Measurements from ENCODE around the gene KLHL12.

KLHL12 gene

DNA sequence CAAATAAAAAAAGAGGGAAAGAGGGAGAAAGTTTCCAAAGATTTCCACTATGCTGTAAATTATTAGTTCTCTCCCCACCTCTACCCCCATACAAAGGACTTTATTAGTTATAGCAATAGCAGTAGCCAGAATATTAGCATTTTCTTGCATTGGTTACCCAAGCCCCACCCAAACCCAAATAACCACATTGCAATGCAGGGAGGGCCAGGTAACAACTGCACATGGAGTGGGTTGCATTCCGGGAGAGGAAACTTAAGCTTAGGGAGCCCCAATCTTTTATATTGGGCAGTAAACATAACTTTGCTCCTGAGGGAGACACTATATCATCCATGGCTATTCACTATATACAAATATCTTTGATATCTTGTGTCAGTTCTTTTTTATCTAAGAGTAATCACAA, 25.1 kb upstream of the KLHL12 start:
- H3K4me3 ChIP-seq (ENCODE audit: low read depth, low read length): no peak overlapping the region
- TF ChIP-seq, protein P1, sequence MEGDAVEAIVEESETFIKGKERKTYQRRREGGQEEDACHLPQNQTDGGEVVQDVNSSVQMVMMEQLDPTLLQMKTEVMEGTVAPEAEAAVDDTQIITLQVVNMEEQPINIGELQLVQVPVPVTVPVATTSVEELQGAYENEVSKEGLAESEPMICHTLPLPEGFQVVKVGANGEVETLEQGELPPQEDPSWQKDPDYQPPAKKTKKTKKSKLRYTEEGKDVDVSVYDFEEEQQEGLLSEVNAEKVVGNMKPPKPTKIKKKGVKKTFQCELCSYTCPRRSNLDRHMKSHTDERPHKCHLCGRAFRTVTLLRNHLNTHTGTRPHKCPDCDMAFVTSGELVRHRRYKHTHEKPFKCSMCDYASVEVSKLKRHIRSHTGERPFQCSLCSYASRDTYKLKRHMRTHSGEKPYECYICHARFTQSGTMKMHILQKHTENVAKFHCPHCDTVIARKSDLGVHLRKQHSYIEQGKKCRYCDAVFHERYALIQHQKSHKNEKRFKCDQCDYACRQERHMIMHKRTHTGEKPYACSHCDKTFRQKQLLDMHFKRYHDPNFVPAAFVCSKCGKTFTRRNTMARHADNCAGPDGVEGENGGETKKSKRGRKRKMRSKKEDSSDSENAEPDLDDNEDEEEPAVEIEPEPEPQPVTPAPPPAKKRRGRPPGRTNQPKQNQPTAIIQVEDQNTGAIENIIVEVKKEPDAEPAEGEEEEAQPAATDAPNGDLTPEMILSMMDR (IDR thresholded peaks at IDR 0.05; ENCODE audit: low read depth, low read length): no peak

GRCh38 chr1:202951437-202951836, 24.4 kb upstream of the KLHL12 start:
- H3K4me3 ChIP-seq (ENCODE audit: low read depth, low read length): no peak overlapping the region
- TF ChIP-seq, protein P1 (IDR thresholded peaks at IDR 0.05; ENCODE audit: low read depth, low read length): no peak

DNA sequence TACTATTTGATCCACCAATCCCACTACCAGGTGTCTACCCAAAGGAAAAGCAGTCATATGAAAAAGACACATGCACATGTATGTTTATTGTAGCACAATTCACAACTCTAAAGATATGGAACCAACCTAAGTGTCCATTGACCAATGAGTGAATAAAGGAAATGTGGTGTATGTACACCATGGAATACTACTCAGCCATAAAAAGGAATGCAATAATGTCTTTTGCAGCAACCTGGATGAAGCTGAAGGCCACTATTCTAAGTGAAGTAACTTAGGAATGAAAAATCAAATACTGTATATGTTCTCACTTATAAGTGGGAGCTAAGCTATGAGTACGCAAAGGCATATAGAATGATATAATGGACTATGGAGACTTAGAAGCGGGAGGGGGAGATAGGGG, 18.4 kb upstream of the KLHL12 start:
- TF ChIP-seq, protein P1 (IDR thresholded peaks at IDR 0.05; ENCODE audit: low read depth, low read length): no peak
- H3K4me3 ChIP-seq (ENCODE audit: low read depth, low read length): no peak overlapping the region

GRCh38 chr1:202944438-202944921, 17.4 kb upstream of the KLHL12 start:
- no peak overlapping the region for H3K4me3 ChIP-seq (ENCODE audit: low read depth, low read length)
- TF ChIP-seq, protein P1 (IDR thresholded peaks at IDR 0.05; ENCODE audit: low read depth, low read length): no peak

DNA sequence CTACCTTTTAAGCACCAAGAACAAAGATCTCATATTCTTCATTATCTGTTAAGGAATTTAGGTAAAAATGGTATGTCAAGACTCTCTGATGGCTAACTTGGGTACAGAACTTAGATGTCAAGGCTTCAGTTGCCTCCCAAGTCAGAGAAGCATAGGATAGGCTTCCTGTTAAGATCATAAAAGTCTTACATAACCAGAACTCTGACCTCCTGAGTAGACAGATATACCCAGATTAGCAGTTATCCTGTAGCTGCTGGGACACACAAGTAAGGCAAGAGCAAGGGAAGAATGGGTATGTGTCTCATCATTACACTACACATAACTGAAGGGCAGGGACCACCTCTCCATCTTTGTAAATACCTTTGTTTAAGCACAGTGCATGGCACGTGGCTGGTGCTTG, 15.4 kb upstream of the KLHL12 start:
- TF ChIP-seq, protein P1 (IDR thresholded peaks at IDR 0.05; ENCODE audit: low read depth, low read length): no peak
- H3K4me3 ChIP-seq (ENCODE audit: low read depth, low read length): no peak overlapping the region

- TF ChIP-seq, protein P1 (IDR thresholded peaks at IDR 0.05; ENCODE audit: low read depth, low read length): no peak
- H3K4me3 ChIP-seq (ENCODE audit: low read depth, low read length): no peak overlapping the region
Observed at GRCh38 chr1:202941372-202941771, 14.3 kb upstream of the KLHL12 start.

DNA sequence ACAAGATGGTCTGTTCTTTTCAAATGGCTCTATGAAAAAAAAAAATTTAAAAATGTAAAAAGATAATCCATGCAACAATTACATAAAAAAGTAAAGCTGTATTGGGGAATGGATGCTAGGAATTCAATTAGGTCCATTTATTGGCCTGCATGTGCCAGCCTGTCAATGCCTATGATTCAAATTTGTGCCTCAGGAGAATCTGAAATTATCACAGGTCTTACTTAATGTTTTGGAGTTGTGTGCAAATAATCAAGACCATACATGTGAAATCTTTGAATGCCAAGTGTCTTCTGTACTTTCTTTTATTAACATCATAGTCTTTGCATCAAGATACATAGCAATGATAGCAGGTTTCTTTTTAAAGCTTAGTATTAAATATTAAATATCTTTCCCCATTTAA, 13.5 kb upstream of the KLHL12 start:
- H3K4me3 ChIP-seq (ENCODE audit: low read depth, low read length): no peak overlapping the region
- TF ChIP-seq, protein P1 (IDR thresholded peaks at IDR 0.05; ENCODE audit: low read depth, low read length): no peak

All from WI38 (cell line).